ENCODE measurements around the gene NFIB.
A peak's percentile ranks its signal among the peaks of the same experiment; 100 is the strongest.

The NFIB gene

DNA sequence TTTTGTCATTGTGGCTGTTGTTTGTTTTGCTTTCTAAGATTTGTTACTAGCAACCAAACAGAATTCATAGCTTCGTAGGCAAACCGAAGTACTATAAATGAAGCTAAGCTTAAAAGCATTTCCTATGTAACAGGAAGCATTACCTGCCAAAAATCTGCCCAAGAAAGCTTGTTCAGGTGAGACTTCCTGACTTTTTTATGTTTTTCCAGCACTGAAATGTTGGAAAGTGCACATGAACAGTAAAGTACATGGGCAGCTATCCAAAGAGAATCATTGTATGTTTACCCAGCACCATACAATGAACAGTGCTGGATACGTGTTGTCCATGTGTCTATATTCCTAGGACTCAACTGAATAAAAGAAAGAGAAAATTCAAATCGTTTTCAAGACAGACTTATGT is 247.1 kb downstream of the NFIB start:
- DNase-seq (ENCODE audit: low read depth), result no peak

DNA sequence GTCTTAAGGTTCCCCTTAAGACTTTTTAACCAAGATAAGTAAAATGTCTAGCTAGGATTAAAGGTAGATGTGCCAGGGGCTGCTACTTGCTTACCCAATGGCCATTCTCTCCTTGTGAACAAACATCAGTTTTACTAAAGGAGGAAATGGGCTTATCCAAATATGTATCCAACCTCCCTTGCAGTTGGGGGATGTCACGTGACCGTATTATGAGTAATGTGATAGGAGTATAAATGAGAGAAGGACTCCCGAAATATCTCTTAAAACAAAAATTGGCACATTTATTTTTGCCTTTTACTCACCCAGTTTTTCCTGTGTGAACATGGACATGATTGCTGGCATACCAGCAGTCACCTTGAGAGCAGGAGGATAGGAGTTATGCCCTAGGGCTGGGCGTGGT is 247.9 kb downstream of the NFIB start:
- DNase-seq (ENCODE audit: low read depth), result no peak

GRCh38 chr9:14064940-14065339 is 249.0 kb downstream of the NFIB start:
- DNase-seq (ENCODE audit: low read depth), result no peak

GRCh38 chr9:14063756-14064155 is 250.2 kb downstream of the NFIB start:
- DNase-seq (ENCODE audit: low read depth), result no peak

GRCh38 chr9:14062586-14063221 is 251.2 kb downstream of the NFIB start:
- DNase-seq (ENCODE audit: low read depth), result peak; percentile 72

DNA sequence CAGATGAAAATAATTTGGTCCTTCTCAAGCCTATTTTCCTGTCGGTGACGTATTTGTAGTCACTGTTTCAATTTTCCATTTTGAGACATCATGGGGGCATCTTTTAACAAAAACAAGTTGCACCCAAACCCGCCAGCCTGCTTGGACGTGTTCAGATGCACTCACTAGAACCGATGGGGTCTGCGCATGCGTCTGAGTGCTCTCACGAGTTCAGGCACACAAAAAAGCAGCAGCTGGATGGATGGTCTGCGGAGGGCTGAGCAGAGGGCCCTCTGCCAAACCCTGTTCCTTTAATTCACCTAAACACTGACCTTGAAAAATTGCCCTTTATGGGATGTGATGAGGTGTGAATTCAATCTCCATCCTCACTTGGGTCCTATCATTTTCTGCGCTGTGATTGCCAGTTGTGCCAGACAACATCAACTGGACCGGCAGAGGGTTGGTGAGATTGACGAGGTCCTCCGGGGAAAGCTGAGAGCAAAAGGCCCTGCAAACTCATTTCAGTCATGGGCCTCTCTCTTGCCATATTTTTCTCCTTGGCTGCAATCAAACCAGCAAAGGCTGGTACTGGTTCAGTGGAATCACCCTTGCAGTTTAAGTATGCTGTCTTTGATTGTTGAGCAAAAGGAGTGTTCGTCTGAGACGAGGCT is 251.9 kb downstream of the NFIB start:
- DNase-seq (ENCODE audit: low read depth), result no peak

GRCh38 chr9:14058325-14058688 is 255.6 kb downstream of the NFIB start:
- DNase-seq (ENCODE audit: low read depth), result no peak

DNA sequence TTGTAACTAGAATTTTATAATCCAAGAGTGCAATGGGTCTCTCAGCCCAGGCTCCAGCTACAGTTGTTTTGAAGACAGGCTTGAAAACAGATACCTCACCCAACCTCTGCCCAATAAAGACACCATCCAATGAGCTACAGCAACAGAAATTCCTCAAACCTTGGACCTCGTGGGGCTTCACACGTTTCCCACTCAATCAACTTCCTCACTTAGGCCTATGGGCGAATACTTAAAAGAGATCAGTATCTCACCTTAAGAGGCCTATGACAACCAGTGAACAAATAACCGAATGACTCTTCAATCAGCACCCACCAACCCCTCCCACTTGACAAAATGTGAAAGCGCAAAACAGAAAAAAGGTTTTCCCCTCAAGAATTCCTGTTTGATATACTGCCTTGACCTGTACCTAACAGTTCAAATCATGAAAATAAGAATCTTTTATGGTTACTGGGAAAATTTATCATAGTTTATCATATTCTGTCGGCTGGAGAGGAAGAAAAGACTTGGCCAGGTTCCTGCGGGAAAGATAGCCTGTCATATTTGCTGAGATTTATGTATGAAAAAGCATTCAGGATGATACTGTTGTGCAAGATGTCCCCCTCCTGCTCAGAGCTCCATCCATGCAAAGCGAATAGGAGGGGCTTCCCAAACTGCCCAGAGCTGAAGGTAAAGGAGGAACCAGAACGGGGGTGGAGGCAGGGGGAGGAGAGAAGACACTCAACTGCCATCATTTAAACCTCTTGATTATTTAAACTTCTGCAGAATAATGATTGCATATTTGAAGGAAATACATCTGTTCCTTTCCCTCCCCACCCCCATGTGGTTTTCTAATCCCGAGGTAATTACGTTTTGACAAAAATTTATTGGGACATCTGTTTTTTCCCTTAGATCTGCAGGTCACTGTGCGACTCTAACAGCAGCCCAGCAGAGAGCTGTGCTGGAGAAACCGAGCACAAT is 256.3 kb downstream of the NFIB start:
- DNase-seq (ENCODE audit: low read depth), result peak; percentile 65

GRCh38 chr9:14056316-14056861 is 257.6 kb downstream of the NFIB start:
- peak; percentile 37 for DNase-seq (ENCODE audit: low read depth)

GRCh38 chr9:14054096-14054495 is 259.8 kb downstream of the NFIB start:
- no peak for DNase-seq (ENCODE audit: low read depth)

DNA sequence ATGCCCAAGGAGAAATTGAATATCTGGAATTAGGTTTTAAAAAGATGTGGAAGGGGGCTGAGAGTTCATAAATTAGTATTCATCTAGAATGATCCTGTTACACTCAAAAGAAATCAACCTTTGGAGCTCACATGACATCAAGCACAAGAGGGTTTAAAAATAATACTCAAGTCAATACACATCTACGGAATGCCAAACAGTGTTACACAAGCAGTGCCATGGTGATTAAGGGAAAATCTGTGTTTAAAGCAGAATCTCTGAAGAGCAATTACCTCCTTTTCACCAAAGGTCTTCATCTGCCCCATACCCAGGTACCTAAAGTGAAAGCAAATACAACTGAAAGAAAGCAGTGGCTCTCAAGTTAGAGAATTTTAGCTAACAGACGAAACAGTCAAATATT is 261.6 kb downstream of the NFIB start:
- no peak for DNase-seq (ENCODE audit: low read depth)

GRCh38 chr9:14051419-14051818 is 262.5 kb downstream of the NFIB start:
- DNase-seq (ENCODE audit: low read depth), result peak; percentile 58

GRCh38 chr9:14043483-14043882 is 270.5 kb downstream of the NFIB start:
- peak; percentile 69 for DNase-seq (ENCODE audit: low read depth)

DNA sequence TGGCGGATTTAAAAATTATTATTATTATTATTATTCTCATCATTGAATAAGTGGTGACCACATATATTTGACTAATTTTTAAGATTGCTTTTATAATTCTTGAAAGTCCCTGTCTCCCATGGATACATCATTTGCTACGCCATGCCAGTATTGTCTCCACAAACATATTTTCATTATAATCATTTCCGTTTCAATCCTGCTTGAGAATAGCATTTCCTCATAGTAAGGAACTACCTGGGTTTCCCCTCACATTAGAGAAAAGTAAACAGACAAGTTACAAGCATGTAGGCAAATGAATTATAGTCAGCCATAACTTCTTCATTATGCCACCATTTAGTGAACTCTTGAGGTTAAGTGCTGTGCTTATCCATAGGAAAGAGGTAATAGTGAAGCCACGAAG is 276.6 kb downstream of the NFIB start:
- DNase-seq (ENCODE audit: low read depth), result no peak

DNA sequence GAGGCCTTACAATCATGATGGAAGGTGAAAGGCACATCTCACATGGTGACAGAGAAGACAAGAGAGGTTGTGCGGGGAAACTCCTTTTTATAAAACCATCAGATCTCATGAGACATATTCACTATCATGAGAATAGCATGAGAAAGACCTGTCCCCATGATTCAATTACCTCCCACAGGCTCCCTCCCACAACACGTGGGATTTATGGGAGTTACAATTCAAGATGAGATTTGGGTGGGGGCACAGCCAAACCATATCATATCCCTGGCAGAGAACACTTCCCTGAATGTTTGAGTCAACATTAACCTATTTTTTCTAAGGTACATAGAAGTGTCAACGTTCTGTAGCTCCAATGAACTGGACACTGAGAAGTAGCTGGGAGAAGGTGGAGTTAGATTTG is 280.9 kb downstream of the NFIB start:
- DNase-seq (ENCODE audit: low read depth), result no peak
